ENCODE results near the gene MYO9B. TPM values are rescaled to one million over a fixed set of nuclear protein-coding genes. Genes with fewer than 3 reads are reported as not detected.
A peak's percentile ranks its signal among the peaks of the same experiment; 100 is the strongest.

The MYO9B gene
- total and polyA plus RNA-seq, 2 of the 13 experiments (the other 11 are each of a cell fraction or from before 2014, with no cell fraction given): 18.0 to 18.3 TPM

DNA sequence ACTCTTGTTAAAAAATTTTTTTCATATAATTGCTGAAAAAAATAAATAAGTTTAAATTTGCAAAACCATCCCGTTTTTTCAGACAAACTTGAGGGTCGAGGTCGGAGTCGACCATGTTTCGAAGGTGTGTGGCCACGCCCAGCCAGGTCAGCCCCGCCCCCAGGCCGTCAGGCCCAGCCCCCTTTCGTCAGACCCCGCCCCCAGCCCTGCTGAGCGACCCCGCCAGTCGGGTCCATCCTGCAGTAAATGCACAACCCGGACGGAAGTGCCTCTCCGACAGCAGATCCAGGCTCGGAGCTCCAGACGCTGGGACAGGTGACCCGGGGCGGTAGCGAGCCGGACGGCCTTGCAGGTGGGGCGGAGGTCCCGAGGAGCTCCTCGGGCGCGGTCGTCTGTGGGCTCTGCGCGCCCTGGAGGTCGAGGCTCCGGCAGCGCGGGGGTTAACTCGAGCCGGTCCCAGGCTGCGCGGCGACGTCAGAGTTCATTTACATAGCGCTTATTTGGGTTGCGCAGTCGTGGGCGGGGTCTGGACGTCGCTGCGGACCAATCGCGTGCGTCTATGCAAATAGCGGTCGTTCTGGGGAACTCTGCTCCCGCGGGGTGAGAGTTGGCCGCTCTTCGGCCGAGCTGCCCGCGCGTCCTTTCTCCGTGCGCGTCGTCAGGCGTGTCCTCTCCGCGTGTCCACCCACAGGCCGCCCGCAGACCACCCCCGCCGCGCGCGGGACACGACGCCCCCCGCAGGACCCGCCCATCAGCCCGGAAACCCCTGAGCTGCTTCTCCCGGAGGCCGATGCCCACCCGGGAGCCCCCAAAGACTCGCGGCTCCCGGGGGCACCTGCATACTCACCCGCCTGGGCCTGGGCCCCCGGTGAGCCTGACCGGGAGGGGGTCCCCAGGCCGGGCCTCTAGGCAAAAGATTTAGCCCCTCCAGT, 150.7 kb downstream of the MYO9B start, which contains the start of gene OCEL1:
Gene OCEL1 (plus strand): TSS at position 225 of the 932 bp plus-strand sequence. CDS start 22 bp downstream, at position 247.
- no TSS peak for BruUV-seq (replicated peaks)
- no peak within 1 kb of the TSS for H2AFZ ChIP-seq (ENCODE audit: low read length)
- intact Hi-C loops (cut with micrococcal nuclease; ENCODE audit: unreplicated experiment): loop anchor here (2.0 to 5.0 kb wide), 2 partner anchors 21 to 41 kb away; partner anchors contain the start of gene BABAM1
- TF ChIP-seq KDM2A (CRISPR knock-in tag; IDR thresholded peaks at IDR 0.05; ENCODE audit: borderline replicate concordance, low read depth): peak; percentile 66
- TF ChIP-seq HMG20A (CRISPR knock-in tag; IDR thresholded peaks at IDR 0.05; ENCODE audit: borderline replicate concordance): no peak
- TF ChIP-seq, protein P1, sequence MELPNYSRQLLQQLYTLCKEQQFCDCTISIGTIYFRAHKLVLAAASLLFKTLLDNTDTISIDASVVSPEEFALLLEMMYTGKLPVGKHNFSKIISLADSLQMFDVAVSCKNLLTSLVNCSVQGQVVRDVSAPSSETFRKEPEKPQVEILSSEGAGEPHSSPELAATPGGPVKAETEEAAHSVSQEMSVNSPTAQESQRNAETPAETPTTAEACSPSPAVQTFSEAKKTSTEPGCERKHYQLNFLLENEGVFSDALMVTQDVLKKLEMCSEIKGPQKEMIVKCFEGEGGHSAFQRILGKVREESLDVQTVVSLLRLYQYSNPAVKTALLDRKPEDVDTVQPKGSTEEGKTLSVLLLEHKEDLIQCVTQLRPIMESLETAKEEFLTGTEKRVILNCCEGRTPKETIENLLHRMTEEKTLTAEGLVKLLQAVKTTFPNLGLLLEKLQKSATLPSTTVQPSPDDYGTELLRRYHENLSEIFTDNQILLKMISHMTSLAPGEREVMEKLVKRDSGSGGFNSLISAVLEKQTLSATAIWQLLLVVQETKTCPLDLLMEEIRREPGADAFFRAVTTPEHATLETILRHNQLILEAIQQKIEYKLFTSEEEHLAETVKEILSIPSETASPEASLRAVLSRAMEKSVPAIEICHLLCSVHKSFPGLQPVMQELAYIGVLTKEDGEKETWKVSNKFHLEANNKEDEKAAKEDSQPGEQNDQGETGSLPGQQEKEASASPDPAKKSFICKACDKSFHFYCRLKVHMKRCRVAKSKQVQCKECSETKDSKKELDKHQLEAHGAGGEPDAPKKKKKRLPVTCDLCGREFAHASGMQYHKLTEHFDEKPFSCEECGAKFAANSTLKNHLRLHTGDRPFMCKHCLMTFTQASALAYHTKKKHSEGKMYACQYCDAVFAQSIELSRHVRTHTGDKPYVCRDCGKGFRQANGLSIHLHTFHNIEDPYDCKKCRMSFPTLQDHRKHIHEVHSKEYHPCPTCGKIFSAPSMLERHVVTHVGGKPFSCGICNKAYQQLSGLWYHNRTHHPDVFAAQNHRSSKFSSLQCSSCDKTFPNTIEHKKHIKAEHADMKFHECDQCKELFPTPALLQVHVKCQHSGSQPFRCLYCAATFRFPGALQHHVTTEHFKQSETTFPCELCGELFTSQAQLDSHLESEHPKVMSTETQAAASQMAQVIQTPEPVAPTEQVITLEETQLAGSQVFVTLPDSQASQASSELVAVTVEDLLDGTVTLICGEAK (IDR thresholded peaks at IDR 0.05): no peak
- TF ChIP-seq, protein P1 (CRISPR knock-in tag; IDR thresholded peaks at IDR 0.05): peak; percentile 50; the same call in 1 of the 2 replicates
- TF ChIP-seq RORA (CRISPR knock-in tag; IDR thresholded peaks at IDR 0.05): 0 out of 2 replicates have a peak, but pooled peaks have one; percentile 58
- TF ChIP-seq ZNF777 (CRISPR knock-in tag; IDR thresholded peaks at IDR 0.05): peak; percentile 71
- peak; percentile 89 for TF ChIP-seq SALL1 (CRISPR knock-in tag; IDR thresholded peaks at IDR 0.05)
- TF ChIP-seq, protein P2, sequence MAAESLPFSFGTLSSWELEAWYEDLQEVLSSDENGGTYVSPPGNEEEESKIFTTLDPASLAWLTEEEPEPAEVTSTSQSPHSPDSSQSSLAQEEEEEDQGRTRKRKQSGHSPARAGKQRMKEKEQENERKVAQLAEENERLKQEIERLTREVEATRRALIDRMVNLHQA (CRISPR knock-in tag; IDR thresholded peaks at IDR 0.05): no peak
- peak; percentile 80 for TF ChIP-seq HOXA3 (CRISPR knock-in tag; IDR thresholded peaks at IDR 0.05)
- TF ChIP-seq GABPB1 (CRISPR knock-in tag; IDR thresholded peaks at IDR 0.05): peak; percentile 86
- TF ChIP-seq, protein P3, sequence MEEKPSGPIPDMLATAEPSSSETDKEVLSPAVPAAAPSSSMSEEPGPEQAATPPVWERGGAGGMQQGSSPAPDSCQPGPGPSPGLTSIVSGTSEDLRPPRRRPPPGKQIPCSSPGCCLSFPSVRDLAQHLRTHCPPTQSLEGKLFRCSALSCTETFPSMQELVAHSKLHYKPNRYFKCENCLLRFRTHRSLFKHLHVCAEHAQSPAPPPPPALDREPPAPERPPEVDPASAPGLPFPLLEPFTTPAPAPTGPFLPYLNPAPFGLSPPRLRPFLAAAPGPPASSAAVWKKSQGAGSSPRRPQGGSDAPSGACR (CRISPR knock-in tag; IDR thresholded peaks at IDR 0.05): no peak
- TF ChIP-seq ZNF670 (CRISPR knock-in tag; IDR thresholded peaks at IDR 0.05; ENCODE audit: borderline replicate concordance): no peak
- TF ChIP-seq ZNF615 (CRISPR knock-in tag; IDR thresholded peaks at IDR 0.05; ENCODE audit: borderline replicate concordance): no peak

More for the DNA sequence above, 150.7 kb downstream of the MYO9B start, which contains the start of gene OCEL1:
- in situ Hi-C loops (cut with HindIII; ENCODE audit: extremely low pct_ligation_motif_present, low pct_unique_long_range_greater_than_20kb): no loop called here
- Histone ChIP-seq H3K27ac (ENCODE audit: extremely low read length, insufficient read depth, low read length) (peak within 1 kb of the TSS; percentile 94), H3K79me2 (ENCODE audit: insufficient read depth, low read length) (peaks cover 13% of the 10 kb centered on the region), H3K27me3 (ENCODE audit: control insufficient read depth in 1 of 2, insufficient read depth in 2 of 2, low read length in 2 of 2) (no peaks in the 10 kb centered on the region; a peak in 1 of 5 replicates), H3K4me3 (replicated peaks in 1 of 3; ENCODE audit: insufficient read depth in 1 of 3, low read depth in 2 of 3, low read length in 3 of 3) (peak within 1 kb of the TSS; percentile 68 to 80 (median 79)), H3K9me3 (ENCODE audit: low read length) (no peaks in the 10 kb centered on the region), H3K36me3 (replicated peaks in 1 of 2; ENCODE audit: control insufficient read depth in 1 of 2, insufficient read depth in 2 of 2, low read length in 2 of 2) (peaks cover 3 to 8% of the 10 kb centered on the region in 2 experiments; a peak in 3 of 5 replicates), H3K4me1 (ENCODE audit: insufficient read depth, low read length) (peaks cover 23% of the 10 kb centered on the region), H4K20me1 (ENCODE audit: insufficient read depth, low read length) (no peaks in the 10 kb centered on the region), H3K4me2 (ENCODE audit: low read depth, low read length) (peak within 1 kb of the TSS; percentile 77), H3K9ac (ENCODE audit: insufficient read depth, low read depth, low read length) (peak within 1 kb of the TSS; percentile 90)
- ChIA-PET CTCF (ENCODE audit: low intra/inter-chr PET ratio, low total read pairs) (interaction anchor here (0.6 to 1.2 kb wide), 2 partner anchors 35 to 129 kb away, joined by 3 to 4 read pairs; no protein-coding TSS in a partner anchor), POLR2A (interaction anchor here (0.7 to 8.5 kb wide), 21 partner anchors 9 to 150 kb away, joined by 3 to 178 read pairs (median 4); partner anchors contain the start of genes ABHD8, BABAM1, DDA1 and MRPL34)
- DNase-seq (ENCODE audit: low spot score) (peak; percentile 95), ATAC-seq (peak; percentile 92), FAIRE-seq (peak; percentile 89)
- 10% methylated on average over 2 of the region's 90 CpGs for WGBS (ENCODE audit: low lambda C conversion rate)
